Lung (tissue), 12 donors: ENCODE measurements around the gene TLR5. TPM values are rescaled to one million over a fixed set of nuclear protein-coding genes. Genes with fewer than 3 reads are reported as not detected.

Experiments
- ATAC-seq: fragments of 200-7000 bp; cut with Tn5 transposase; one replicate; pipeline ENCODE4 v1.9.1; 2020; ENCODE audit warnings: moderate number of reproducible peaks; ENCODE audit not compliant: insufficient read depth, low FRiP score
- DNase-seq, 3 donors: peaks; one replicate each; pipeline ENCODE4 v3.0.0-alpha.2; 2013 to 2017
- H3K27ac ChIP-seq, 2 donors: one replicate each; pipeline ENCODE4 v1.5.1; 2013; ENCODE audit warnings: mild to moderate bottlenecking in 2 of 2, moderate library complexity in 2 of 2, control low read depth in 1 of 2, inconsistent platforms in 1 of 2, low read depth in 1 of 2, low read length in 1 of 2
- H3K27me3 ChIP-seq, 3 donors: one replicate each; pipeline ENCODE4 v1.5.1; 2013; ENCODE audit warnings: low read length in 2 of 3; ENCODE audit not compliant: control insufficient read depth in 3 of 3, insufficient read depth in 3 of 3
- H3K36me3 ChIP-seq, 4 donors: one replicate each; pipeline ENCODE4 v1.5.1; 2013; ENCODE audit warnings: low read length in 4 of 4, mild to moderate bottlenecking in 1 of 4, moderate library complexity in 1 of 4; ENCODE audit not compliant: control insufficient read depth in 4 of 4, insufficient read depth in 4 of 4
- H3K4me1 ChIP-seq, 5 donors: one replicate each; pipeline ENCODE4 v1.5.1; 2013; ENCODE audit warnings: low read length in 5 of 5, mild to moderate bottlenecking in 2 of 5, moderate library complexity in 1 of 5; ENCODE audit not compliant: control insufficient read depth in 5 of 5, insufficient read depth in 5 of 5
- H3K4me3 ChIP-seq: one replicate; pipeline ENCODE4 v1.5.1; 2013; ENCODE audit warnings: mild to moderate bottlenecking, control low read depth, moderate library complexity
- H3K9ac ChIP-seq, 2 donors: one replicate each; pipeline ENCODE4 v1.5.1; 2013; ENCODE audit warnings: low read length in 2 of 2, control low read depth in 1 of 2; ENCODE audit not compliant: insufficient read depth in 1 of 2
- H3K9me3 ChIP-seq, 4 donors: one replicate each; pipeline ENCODE4 v1.5.1; 2013; ENCODE audit warnings: low read length in 3 of 4, mild to moderate bottlenecking in 1 of 4, moderate library complexity in 1 of 4; ENCODE audit not compliant: control insufficient read depth in 4 of 4, insufficient read depth in 3 of 4
- WGBS, 2 donors: extraction: QIAGEN DNeasy Blood & Tissue Kit; methylation state at CpG; one replicate each; pipeline ENCODE4 v1.1.7; 2013; 5-methylcytosine and 5-hydroxymethylcytosine counted together
- polyA plus RNA-seq, 2 donors: library from polyadenylated mRNA; stranded (reverse); fragments of 200-250 nt; gene quantifications; one replicate each; pipeline ENCODE4 v1.2.1, GENCODE V29; 2013
- total RNA-seq, 2 donors: library from RNA; depleted of rRNA in 1 of 2; stranded (reverse); fragments of >200 nt in 1 of 2; gene quantifications; one replicate each; pipeline ENCODE4 v1.2.1, GENCODE V29; 2014 to 2021
- TF ChIP-seq, protein P1 (sequence below): IDR thresholded peaks from 2 replicates; pipeline ENCODE4 v1.5.1; 2012; ENCODE audit warnings: mild to moderate bottlenecking; ENCODE audit errors: control extremely low read depth, extremely low read depth
- donor health status: control.
- donor health status: control.
- donor health status: Bipolar disorder and iron deficiency.
- donor health status: healthy.
- donor health status: DM: yes; HTN: yes; CAD: no.

TLR5 gene
- total and polyA plus RNA-seq, 4 donors, result 3.0 to 23.6 (median 17.7) TPM

DNA sequence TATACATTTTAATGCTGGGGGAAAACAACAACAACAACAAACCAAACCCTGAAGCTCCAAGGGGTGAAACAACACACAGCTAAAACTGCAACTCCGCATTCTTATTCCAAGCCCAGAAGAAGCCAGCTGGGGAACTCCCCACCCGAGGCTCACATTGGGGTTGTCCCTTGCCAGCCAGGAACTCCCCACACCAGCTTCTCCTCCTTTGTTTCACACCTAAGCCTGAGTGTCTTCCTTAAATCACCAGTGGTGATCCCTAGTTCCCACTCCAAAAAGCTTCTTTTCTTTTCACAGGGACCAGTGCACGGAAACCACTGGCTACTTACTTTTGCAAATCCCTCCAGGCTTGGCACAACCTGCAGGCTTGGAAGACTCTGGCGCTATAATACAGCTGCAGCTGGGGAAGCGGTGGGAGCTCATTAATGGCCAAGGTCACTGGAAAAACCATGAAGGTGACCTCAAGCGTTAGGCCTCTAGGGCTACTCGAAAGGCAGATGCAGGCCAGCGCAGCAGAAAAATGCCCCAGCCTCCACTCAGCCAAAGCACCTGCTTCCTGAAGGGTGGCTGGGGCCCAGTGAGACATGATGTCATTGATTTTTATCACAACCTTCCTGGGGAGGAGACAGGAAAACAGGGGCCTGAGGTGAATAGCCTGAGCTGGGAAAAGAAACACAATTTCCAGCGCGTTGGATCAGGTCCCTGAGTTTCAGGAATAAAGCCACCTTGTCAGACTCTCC, 40.1 kb downstream of the TLR5 start:
- H3K9ac ChIP-seq, result no peak overlapping the region
- H3K36me3 ChIP-seq, result no peaks in the 10 kb centered on the region
- TF ChIP-seq, protein P1, sequence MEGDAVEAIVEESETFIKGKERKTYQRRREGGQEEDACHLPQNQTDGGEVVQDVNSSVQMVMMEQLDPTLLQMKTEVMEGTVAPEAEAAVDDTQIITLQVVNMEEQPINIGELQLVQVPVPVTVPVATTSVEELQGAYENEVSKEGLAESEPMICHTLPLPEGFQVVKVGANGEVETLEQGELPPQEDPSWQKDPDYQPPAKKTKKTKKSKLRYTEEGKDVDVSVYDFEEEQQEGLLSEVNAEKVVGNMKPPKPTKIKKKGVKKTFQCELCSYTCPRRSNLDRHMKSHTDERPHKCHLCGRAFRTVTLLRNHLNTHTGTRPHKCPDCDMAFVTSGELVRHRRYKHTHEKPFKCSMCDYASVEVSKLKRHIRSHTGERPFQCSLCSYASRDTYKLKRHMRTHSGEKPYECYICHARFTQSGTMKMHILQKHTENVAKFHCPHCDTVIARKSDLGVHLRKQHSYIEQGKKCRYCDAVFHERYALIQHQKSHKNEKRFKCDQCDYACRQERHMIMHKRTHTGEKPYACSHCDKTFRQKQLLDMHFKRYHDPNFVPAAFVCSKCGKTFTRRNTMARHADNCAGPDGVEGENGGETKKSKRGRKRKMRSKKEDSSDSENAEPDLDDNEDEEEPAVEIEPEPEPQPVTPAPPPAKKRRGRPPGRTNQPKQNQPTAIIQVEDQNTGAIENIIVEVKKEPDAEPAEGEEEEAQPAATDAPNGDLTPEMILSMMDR, result no peak
- peak; percentile 35 to 63 (median 42) for DNase-seq
- no peaks in the 10 kb centered on the region for H3K27me3 ChIP-seq
- peak overlapping the region; percentile 24 to 59 for H3K27ac ChIP-seq
- ATAC-seq, result peak; percentile 34
- H3K4me3 ChIP-seq, result no peak overlapping the region
- WGBS, 2 donors, result 55 to 56% methylated on average over 10 of the region's 10 CpGs
- peaks cover 0 to 2% (median 1%) of the 10 kb centered on the region in 4 donors for H3K9me3 ChIP-seq
- H3K4me1 ChIP-seq, result peaks cover 0 to 10% (median 2%) of the 10 kb centered on the region in 5 donors

DNA sequence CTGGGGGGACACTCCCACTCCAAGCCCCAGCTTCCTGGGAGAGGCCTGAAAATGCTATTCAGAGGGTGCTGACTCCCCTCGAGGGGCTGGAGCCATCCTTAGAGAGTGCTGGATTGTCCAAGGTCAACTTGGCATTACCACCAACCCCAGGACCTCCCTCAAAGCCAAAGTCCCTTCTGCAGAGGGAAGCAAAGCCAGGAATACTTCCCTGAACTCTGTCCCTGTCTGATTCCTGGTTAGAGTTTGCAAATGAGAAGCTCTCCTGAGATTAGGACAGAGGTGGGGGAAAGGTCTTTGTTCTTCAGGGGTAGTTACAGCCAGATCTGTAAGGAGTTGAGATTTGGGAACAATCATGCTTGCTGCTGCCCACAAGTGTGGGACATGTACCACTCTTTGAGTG, 45.3 kb downstream of the TLR5 start:
- ATAC-seq (no peak), DNase-seq (no peak)
- H3K27me3 ChIP-seq, result no peaks in the 10 kb centered on the region
- TF ChIP-seq, protein P1, result no peak
- no peaks in the 10 kb centered on the region for H3K36me3 ChIP-seq
- WGBS, 2 donors, result 75 to 82% methylated on average over 1 of the region's 1 CpG
- no peak overlapping the region for H3K27ac ChIP-seq
- peaks cover 0 to 2% (median 0%) of the 10 kb centered on the region in 5 donors for H3K4me1 ChIP-seq
- H3K9me3 ChIP-seq, result peaks cover 0 to 5% (median 1%) of the 10 kb centered on the region in 4 donors
- no peak overlapping the region for H3K9ac ChIP-seq
- no peak overlapping the region for H3K4me3 ChIP-seq

- WGBS, 2 donors, result 78 to 85% methylated on average over 4 of the region's 4 CpGs
Measured at GRCh38 chr1:223095870-223096269, 47.2 kb downstream of the TLR5 start.

More at GRCh38 chr1:223095870-223096269, 47.2 kb downstream of the TLR5 start:
- no peak for ATAC-seq
- DNase-seq, result no peak
- TF ChIP-seq, protein P1, result no peak
- Histone ChIP-seq H3K9ac (no peak overlapping the region), H3K4me3 (no peak overlapping the region), H3K4me1 (no peaks in the 10 kb centered on the region), H3K9me3 (peaks cover 0 to 5% (median 1%) of the 10 kb centered on the region in 4 donors), H3K36me3 (no peaks in the 10 kb centered on the region), H3K27me3 (no peaks in the 10 kb centered on the region), H3K27ac (no peak overlapping the region)
